Measurements from ENCODE around the gene SCARB1.

DNA sequence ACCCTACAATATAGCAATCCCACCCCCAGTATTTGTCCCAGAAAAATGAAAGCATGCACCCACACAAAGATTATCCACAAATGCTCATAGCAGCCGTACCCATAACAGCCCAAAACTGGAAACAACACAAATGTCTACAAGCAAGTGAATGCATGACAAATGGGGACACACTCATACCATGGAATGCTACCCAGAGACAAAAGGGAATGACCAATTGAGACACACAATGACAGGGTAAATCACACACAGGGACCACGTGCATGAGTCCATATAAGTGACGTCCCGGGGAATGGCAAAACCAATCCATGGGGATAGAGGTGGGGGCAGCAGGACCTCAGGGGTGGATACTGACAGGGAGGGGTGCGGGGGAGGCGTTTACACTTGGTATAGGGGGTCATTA, 33.4 kb downstream of the SCARB1 start:
- TF ChIP-seq CTCF (IDR thresholded peaks at IDR 0.05; ENCODE audit: insufficient read depth, low read length) (no peak), POLR2AphosphoS5 (IDR thresholded peaks at IDR 0.05; ENCODE audit: low read depth) (no peak)

Measured in HL-60 (cell line).